Measurements from ENCODE around the gene PNPT1. TPM values are rescaled to one million over a fixed set of nuclear protein-coding genes. Genes with fewer than 3 reads are reported as not detected.

The PNPT1 gene
- total and polyA plus RNA-seq, 2 of the 13 experiments (the other 11 are each of a cell fraction or from before 2014, with no cell fraction given) = 23.4 to 61.0 TPM

DNA sequence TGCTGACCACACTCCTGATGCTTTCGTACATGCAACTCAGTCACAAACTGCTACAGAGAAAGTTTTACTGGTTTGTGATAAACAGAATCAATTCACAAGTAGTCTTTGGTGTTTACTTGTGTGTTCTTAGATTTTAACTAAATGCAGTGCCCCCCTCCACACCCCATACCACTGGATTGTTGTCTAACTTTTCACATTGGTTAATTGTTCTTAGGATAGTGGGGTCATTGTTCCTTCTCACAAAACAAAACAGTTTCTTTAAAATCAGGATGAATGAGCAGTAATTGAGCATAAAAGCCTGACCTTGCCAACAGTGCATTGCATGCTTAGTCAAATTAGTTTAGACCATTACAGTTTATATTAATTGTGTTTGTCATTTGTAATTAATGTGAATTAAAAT, 14.1 kb upstream of the PNPT1 start:
- Histone ChIP-seq H3K4me2 (ENCODE audit: low read depth, low read length) (no peak overlapping the region), H3K9me3 (ENCODE audit: low read length) (no peaks in the 10 kb centered on the region), H4K20me1 (ENCODE audit: insufficient read depth, low read length) (no peaks in the 10 kb centered on the region), H3K36me3 (replicated peaks in 1 of 2; ENCODE audit: control insufficient read depth in 1 of 2, insufficient read depth in 2 of 2, low read length in 2 of 2) (no peaks in the 10 kb centered on the region), H3K27me3 (ENCODE audit: control insufficient read depth in 1 of 2, insufficient read depth in 2 of 2, low read length in 2 of 2) (0 out of 5 replicates have a peak, but pooled peaks cover 0 to 2% of the 10 kb centered on the region in 2 experiments), H3K4me3 (replicated peaks in 1 of 3; ENCODE audit: insufficient read depth in 1 of 3, low read depth in 2 of 3, low read length in 3 of 3) (no peak overlapping the region), H3K9ac (ENCODE audit: insufficient read depth, low read depth, low read length) (no peak overlapping the region), H3K27ac (ENCODE audit: extremely low read length, insufficient read depth, low read length) (no peak overlapping the region), H2AFZ (ENCODE audit: low read length) (no peak overlapping the region), H3K79me2 (ENCODE audit: insufficient read depth, low read length) (no peaks in the 10 kb centered on the region), H3K4me1 (ENCODE audit: insufficient read depth, low read length) (no peaks in the 10 kb centered on the region)
- FAIRE-seq (no peak), ATAC-seq (no peak), DNase-seq (ENCODE audit: low spot score) (no peak)
- intact Hi-C loops (cut with micrococcal nuclease; ENCODE audit: unreplicated experiment) (no loop called here), in situ Hi-C loops (cut with HindIII; ENCODE audit: extremely low pct_ligation_motif_present, low pct_unique_long_range_greater_than_20kb) (no loop called here)
- no peak for TF ChIP-seq TFDP1 (CRISPR knock-in tag; IDR thresholded peaks at IDR 0.05; ENCODE audit: borderline replicate concordance)
- TF ChIP-seq ELK4 (CRISPR knock-in tag; IDR thresholded peaks at IDR 0.05; ENCODE audit: borderline replicate concordance) = no peak
- TF ChIP-seq SALL1 (CRISPR knock-in tag; IDR thresholded peaks at IDR 0.05) = no peak
- TF ChIP-seq MAFF (IDR thresholded peaks at IDR 0.05; ENCODE audit: low read depth, low read length) = no peak
- TF ChIP-seq, protein P1, sequence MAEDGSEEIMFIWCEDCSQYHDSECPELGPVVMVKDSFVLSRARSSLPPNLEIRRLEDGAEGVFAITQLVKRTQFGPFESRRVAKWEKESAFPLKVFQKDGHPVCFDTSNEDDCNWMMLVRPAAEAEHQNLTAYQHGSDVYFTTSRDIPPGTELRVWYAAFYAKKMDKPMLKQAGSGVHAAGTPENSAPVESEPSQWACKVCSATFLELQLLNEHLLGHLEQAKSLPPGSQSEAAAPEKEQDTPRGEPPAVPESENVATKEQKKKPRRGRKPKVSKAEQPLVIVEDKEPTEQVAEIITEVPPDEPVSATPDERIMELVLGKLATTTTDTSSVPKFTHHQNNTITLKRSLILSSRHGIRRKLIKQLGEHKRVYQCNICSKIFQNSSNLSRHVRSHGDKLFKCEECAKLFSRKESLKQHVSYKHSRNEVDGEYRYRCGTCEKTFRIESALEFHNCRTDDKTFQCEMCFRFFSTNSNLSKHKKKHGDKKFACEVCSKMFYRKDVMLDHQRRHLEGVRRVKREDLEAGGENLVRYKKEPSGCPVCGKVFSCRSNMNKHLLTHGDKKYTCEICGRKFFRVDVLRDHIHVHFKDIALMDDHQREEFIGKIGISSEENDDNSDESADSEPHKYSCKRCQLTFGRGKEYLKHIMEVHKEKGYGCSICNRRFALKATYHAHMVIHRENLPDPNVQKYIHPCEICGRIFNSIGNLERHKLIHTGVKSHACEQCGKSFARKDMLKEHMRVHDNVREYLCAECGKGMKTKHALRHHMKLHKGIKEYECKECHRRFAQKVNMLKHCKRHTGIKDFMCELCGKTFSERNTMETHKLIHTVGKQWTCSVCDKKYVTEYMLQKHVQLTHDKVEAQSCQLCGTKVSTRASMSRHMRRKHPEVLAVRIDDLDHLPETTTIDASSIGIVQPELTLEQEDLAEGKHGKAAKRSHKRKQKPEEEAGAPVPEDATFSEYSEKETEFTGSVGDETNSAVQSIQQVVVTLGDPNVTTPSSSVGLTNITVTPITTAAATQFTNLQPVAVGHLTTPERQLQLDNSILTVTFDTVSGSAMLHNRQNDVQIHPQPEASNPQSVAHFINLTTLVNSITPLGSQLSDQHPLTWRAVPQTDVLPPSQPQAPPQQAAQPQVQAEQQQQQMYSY (CRISPR knock-in tag; IDR thresholded peaks at IDR 0.05) = no peak
- no peak for TF ChIP-seq DZIP1 (CRISPR knock-in tag; IDR thresholded peaks at IDR 0.05)
- no peak for TF ChIP-seq FOXO1 (CRISPR knock-in tag; IDR thresholded peaks at IDR 0.05)
- TF ChIP-seq KDM6A (CRISPR knock-in tag; IDR thresholded peaks at IDR 0.05; ENCODE audit: low read depth) = no peak
- no peak for TF ChIP-seq ZNF761 (CRISPR knock-in tag; conservative IDR thresholded peaks at IDR 0.05)
- no peak for TF ChIP-seq NRL (CRISPR knock-in tag; IDR thresholded peaks at IDR 0.05; ENCODE audit: borderline replicate concordance)
- TF ChIP-seq POGK (CRISPR knock-in tag; conservative IDR thresholded peaks at IDR 0.05) = no peak
- TF ChIP-seq DR1 (CRISPR knock-in tag; IDR thresholded peaks at IDR 0.05) = no peak
- TF ChIP-seq EP300 (IDR thresholded peaks at IDR 0.05; ENCODE audit: low read depth in 2 of 2, low read length in 2 of 2) = no peak
- no peak for TF ChIP-seq EP300 (CRISPR knock-in tag; IDR thresholded peaks at IDR 0.05; ENCODE audit: borderline replicate concordance)
- ChIA-PET CTCF (ENCODE audit: low intra/inter-chr PET ratio, low total read pairs) (no interaction called here), POLR2A (no interaction called here)
- 7% methylated on average over 1 of the region's 1 CpG for WGBS (ENCODE audit: low lambda C conversion rate)
- BruUV-seq (replicated peaks) = no TSS peak
